Measurements from ENCODE around the gene TMEM186. TPM values are rescaled to one million over a fixed set of nuclear protein-coding genes. Genes with fewer than 3 reads are reported as not detected.
"Not testable (repeated sequence)": the region's sequence is repeated elsewhere in the genome, so short reads cannot be mapped to it uniquely, and the experiment has no call there.

The TMEM186 gene
- total and polyA plus RNA-seq, 2 experiments from 2014 or later, result 4.9 to 10.8 TPM

DNA sequence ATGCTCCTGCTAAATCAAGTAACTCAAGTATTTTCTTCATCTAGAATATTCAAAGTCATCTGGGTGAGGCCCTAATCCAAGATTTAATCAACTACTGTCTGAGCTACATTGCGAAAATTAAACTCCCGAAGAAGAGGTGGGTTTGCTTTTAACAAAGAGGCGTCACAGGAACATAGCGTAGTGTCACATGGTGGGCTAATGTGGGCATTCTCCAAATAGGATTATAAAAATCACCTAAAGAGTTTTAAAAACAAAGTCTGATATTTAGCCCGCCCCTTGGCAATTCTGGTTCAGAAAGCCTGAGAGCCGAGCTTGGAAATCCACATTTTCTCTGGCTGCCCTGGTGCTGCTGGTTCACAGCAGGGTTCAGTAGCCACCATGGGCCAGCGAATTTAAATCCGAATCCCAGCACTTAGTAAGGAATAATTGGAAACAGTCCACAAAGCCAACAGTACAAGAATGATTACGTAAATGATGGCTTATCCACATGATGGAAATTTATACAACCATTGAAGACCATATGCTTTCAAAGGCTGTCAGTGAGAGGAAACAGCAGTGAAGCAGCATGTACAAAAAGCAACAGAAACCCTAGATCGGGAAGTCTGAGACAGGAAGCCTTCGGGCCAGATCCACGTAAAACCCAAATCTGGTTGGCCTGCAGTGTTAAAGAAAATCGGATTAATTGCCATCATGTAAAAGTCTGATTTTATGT lies 9.0 kb upstream of the TMEM186 start:
- Histone ChIP-seq H3K4me3 (no peak overlapping the region), H3K9me3 (ENCODE audit: low read depth) (no peaks in the 10 kb centered on the region), H4K20me1 (ENCODE audit: insufficient read depth) (no peaks in the 10 kb centered on the region; the same call in 1 of the 2 replicates), H3K9me2 (ENCODE audit: insufficient read depth) (no peaks in the 10 kb centered on the region), H3K4me1 (ENCODE audit: insufficient read depth) (no peaks in the 10 kb centered on the region), H3K9ac (no peak overlapping the region), H3K79me2 (ENCODE audit: insufficient read depth) (peaks cover 98% of the 10 kb centered on the region), H3K4me2 (ENCODE audit: unreplicated experiment) (no peak overlapping the region), H3F3A (ENCODE audit: insufficient read depth) (peaks cover 17% of the 10 kb centered on the region), H2AFZ (no peak overlapping the region), H3K27ac (no peak overlapping the region), H3K36me3 (ENCODE audit: low read depth) (peaks cover 90% of the 10 kb centered on the region), H3K27me3 (replicated peaks; ENCODE audit: insufficient read depth) (no peaks in the 10 kb centered on the region)
- DNase-seq, result no peak
- in situ Hi-C loops (cut with MboI), result no loop called here
- 66% methylated on average over 13 of the region's 13 CpGs for WGBS, 2 experiments (ENCODE audit: low coverage in 1 of 2, low lambda C conversion rate in 2 of 2, missing lambda C conversion rate in 2 of 2)
- TF ChIP-seq EZH2phosphoT487 (IDR thresholded peaks at IDR 0.05; ENCODE audit: insufficient read depth, low read depth), result no peak
- TF ChIP-seq EZH2 (IDR thresholded peaks at IDR 0.05; ENCODE audit: insufficient read depth, poor library complexity, severe bottlenecking), result no peak

DNA sequence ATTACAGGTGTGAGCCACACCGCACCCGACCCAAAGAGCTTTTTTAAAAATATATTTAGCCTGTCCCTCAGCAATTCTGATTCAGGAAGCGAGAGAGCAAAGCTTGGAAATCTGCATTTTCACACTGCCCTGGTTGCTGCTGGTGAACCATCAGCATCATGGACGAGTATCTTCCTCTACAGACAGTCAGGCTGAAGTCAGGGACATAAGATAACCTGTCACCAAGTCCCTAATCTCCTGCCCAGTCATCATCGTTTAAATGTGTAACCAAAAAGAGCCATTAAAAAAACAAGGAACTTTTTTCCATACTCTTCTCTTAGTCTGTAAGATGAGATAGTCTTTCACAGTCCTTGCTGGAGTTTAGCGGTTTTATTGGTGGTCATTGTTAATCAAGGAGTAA lies 6.9 kb upstream of the TMEM186 start:
- Histone ChIP-seq H3K36me3 (ENCODE audit: low read depth) (peaks cover 75% of the 10 kb centered on the region), H3K9ac (no peak overlapping the region), H3K9me3 (ENCODE audit: low read depth) (no peaks in the 10 kb centered on the region), H2AFZ (no peak overlapping the region), H4K20me1 (ENCODE audit: insufficient read depth) (no peaks in the 10 kb centered on the region; the same call in 1 of the 2 replicates), H3K4me3 (no peak overlapping the region), H3K4me1 (ENCODE audit: insufficient read depth) (peaks cover 17% of the 10 kb centered on the region), H3K79me2 (ENCODE audit: insufficient read depth) (peaks cover 100% of the 10 kb centered on the region), H3K27me3 (replicated peaks; ENCODE audit: insufficient read depth) (no peaks in the 10 kb centered on the region), H3K9me2 (ENCODE audit: insufficient read depth) (no peaks in the 10 kb centered on the region), H3F3A (ENCODE audit: insufficient read depth) (peaks cover 5% of the 10 kb centered on the region; the same call in 1 of the 2 replicates), H3K4me2 (ENCODE audit: unreplicated experiment) (no peak overlapping the region), H3K27ac (no peak overlapping the region)
- DNase-seq, result no peak
- in situ Hi-C loops (cut with MboI), result no loop called here
- no peak for TF ChIP-seq EZH2 (IDR thresholded peaks at IDR 0.05; ENCODE audit: insufficient read depth, poor library complexity, severe bottlenecking)
- TF ChIP-seq EZH2phosphoT487 (IDR thresholded peaks at IDR 0.05; ENCODE audit: insufficient read depth, low read depth), result no peak
- 84 to 87% methylated on average over 6 of the region's 6 CpGs for WGBS, 2 experiments (ENCODE audit: low coverage in 1 of 2, low lambda C conversion rate in 2 of 2, missing lambda C conversion rate in 2 of 2)

DNA sequence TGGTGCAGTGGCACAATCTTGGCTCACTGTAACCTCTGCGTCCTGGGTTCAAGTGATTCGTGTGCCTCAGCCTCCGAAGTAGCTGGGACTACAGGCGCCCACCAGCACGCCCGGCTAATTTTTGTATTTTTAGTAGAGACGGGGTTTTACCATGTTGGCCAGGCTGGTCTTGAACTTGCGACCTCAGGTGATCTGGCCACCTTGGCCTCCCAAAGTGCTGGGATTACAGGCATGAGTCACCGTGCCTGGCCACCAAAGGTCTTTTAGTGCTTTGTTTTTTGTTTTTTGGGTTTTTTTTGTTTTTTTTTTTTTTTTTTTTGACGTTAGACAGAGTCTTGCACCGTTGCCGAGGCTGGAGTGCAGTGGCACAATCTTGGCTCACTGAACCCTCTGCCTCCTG lies 6.3 kb upstream of the TMEM186 start:
- Histone ChIP-seq H3K79me2 (ENCODE audit: insufficient read depth) (peaks cover 100% of the 10 kb centered on the region), H3K4me1 (ENCODE audit: insufficient read depth) (peaks cover 23% of the 10 kb centered on the region), H3K36me3 (ENCODE audit: low read depth) (peaks cover 69% of the 10 kb centered on the region)
- H3K9ac ChIP-seq; DNase-seq; H3K4me2 ChIP-seq (ENCODE audit: unreplicated experiment); H3F3A ChIP-seq (ENCODE audit: insufficient read depth); in situ Hi-C loops (cut with MboI); H3K4me3 ChIP-seq; H3K27me3 ChIP-seq (replicated peaks; ENCODE audit: insufficient read depth); H3K9me3 ChIP-seq (ENCODE audit: low read depth); H3K27ac ChIP-seq; H3K9me2 ChIP-seq (ENCODE audit: insufficient read depth); H2AFZ ChIP-seq; H4K20me1 ChIP-seq (ENCODE audit: insufficient read depth): not testable (repeated sequence)
- 86 to 90% methylated on average over 12 of the region's 12 CpGs for WGBS, 2 experiments (ENCODE audit: low coverage in 1 of 2, low lambda C conversion rate in 2 of 2, missing lambda C conversion rate in 2 of 2)

DNA sequence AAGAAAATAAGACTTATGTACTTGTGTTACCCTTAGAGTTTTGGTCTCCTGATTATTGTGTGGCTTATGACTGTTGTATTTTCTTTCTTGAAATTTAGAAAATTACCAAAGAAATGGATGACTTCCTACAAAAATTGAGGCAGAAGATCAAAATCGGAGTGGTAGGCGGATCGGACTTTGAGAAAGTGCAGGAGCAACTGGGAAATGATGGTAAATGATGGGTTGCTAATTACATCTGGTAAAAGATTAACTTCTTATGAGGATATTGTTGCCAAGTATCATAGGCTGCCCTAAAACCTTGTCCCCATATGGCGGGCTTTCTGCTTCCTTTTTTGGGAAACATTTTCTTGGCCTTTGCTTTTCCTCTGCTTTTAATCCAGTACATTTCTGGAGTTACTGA lies 4.3 kb upstream of the TMEM186 start:
- H3K36me3 ChIP-seq (ENCODE audit: low read depth), result peaks cover 50% of the 10 kb centered on the region
- H3K27ac ChIP-seq, result no peak overlapping the region
- no peak overlapping the region for H2AFZ ChIP-seq
- H3K27me3 ChIP-seq (replicated peaks; ENCODE audit: insufficient read depth), result no peaks in the 10 kb centered on the region
- H3K9me2 ChIP-seq (ENCODE audit: insufficient read depth), result no peaks in the 10 kb centered on the region
- TF ChIP-seq EZH2phosphoT487 (IDR thresholded peaks at IDR 0.05; ENCODE audit: insufficient read depth, low read depth), result no peak
- no peak for TF ChIP-seq EZH2 (IDR thresholded peaks at IDR 0.05; ENCODE audit: insufficient read depth, poor library complexity, severe bottlenecking)
- no peak overlapping the region for H3K4me2 ChIP-seq (ENCODE audit: unreplicated experiment)
- 0 out of 2 replicates have a peak overlapping the region, but pooled peaks have one; percentile 100 for H3K9ac ChIP-seq
- in situ Hi-C loops (cut with MboI), result no loop called here
- no peaks in the 10 kb centered on the region for H3K9me3 ChIP-seq (ENCODE audit: low read depth)
- H3F3A ChIP-seq (ENCODE audit: insufficient read depth), result no peaks in the 10 kb centered on the region; the same call in none of the 2 replicates
- H3K4me1 ChIP-seq (ENCODE audit: insufficient read depth), result peaks cover 24% of the 10 kb centered on the region
- H4K20me1 ChIP-seq (ENCODE audit: insufficient read depth), result no peaks in the 10 kb centered on the region; the same call in 1 of the 2 replicates
- H3K79me2 ChIP-seq (ENCODE audit: insufficient read depth), result peaks cover 99% of the 10 kb centered on the region
- no peak for DNase-seq
- 71 to 76% methylated on average over 4 of the region's 4 CpGs for WGBS, 2 experiments (ENCODE audit: low coverage in 1 of 2, low lambda C conversion rate in 2 of 2, missing lambda C conversion rate in 2 of 2)
- no peak overlapping the region for H3K4me3 ChIP-seq

Data from GM23248 (cell line).